K562 (cell line): ENCODE data around the gene P4HTM. TPM values are rescaled to one million over a fixed set of nuclear protein-coding genes. Genes with fewer than 3 reads are reported as not detected.

ENCODE experiments used
- CREB3L1 ChIP-seq: fragments of 450-650 bp; IDR thresholded peaks from 2 replicates; pipeline ENCODE4 v1.6.1; 2014; ENCODE audit warnings: low read depth, mild to moderate bottlenecking, moderate library complexity, borderline replicate concordance
- HOMEZ ChIP-seq: fragments of 250-450 bp; sonication (Bioruptor Pico); IDR thresholded peaks from 2 replicates; pipeline ENCODE4 v1.4.0; 2020; ENCODE audit warnings: mild to moderate bottlenecking, moderate library complexity
- KAT7 ChIP-seq: sonication (generic); formaldehyde crosslinking; IDR thresholded peaks from 2 replicates; pipeline ENCODE4 v1.8.0; 2022; ENCODE audit warnings: missing genetic modification reagents, mild to moderate bottlenecking, borderline replicate concordance
- KLF13 ChIP-seq: fragments of 450-650 bp; IDR thresholded peaks from 2 replicates; pipeline ENCODE4 v1.6.1; 2016; ENCODE audit warnings: missing genetic modification characterization, low read depth, mild to moderate bottlenecking, missing compliant biosample characterization, moderate library complexity, borderline replicate concordance
- MTA1 ChIP-seq: fragments of 450-650 bp; IDR thresholded peaks from 2 replicates; pipeline ENCODE4 v1.6.1; 2017; ENCODE audit warnings: borderline replicate concordance
- SAFB2 ChIP-seq: fragments of 200-400 bp; formaldehyde crosslinking; IDR thresholded peaks from 2 replicates; pipeline ENCODE4 v1.6.1; 2018; ENCODE audit warnings: borderline replicate concordance, low read length, low read depth, moderate library complexity; ENCODE audit not compliant: severe bottlenecking
- SMC3 ChIP-seq: conservative IDR thresholded peaks from 2 replicates; pipeline ENCODE4 v1.6.1; 2011; ENCODE audit warnings: low read depth, low read length, improper control_type of control experiment; ENCODE audit not compliant: insufficient read depth
- THRA ChIP-seq: fragments of 450-650 bp; IDR thresholded peaks from 2 replicates; pipeline ENCODE4 v1.6.1; 2017; ENCODE audit warnings: mild to moderate bottlenecking, moderate library complexity
- ZBTB8A ChIP-seq: fragments of 450-650 bp; IDR thresholded peaks from 2 replicates; pipeline ENCODE4 v1.6.1; 2018; ENCODE audit warnings: mild to moderate bottlenecking, moderate library complexity; ENCODE audit not compliant: partially characterized antibody
- polyA plus RNA-seq, 8 experiments: library from polyadenylated mRNA; depleted of rRNA in 4 of 8; stranded (reverse) in 5 of 8; unstranded in 3 of 8; fragments of >200 nt; fragmentation: Nextera tagmentation in 2 of 8; fragmentation: Illumina TruSeq in 1 of 8; extraction: Ambion mirVana in 2 of 8; extraction: Trizol in 1 of 8; gene quantifications; 2 replicates each; pipeline versions ENCODE4 v1.2.1 to v1.2.3, GENCODE V29; 2011 to 2014; ENCODE audit warnings: inconsistent platforms in 1 of 8, missing spikeins in 1 of 8
- total RNA-seq, 7 experiments: library from RNA; depleted of rRNA in 6 of 7; stranded (reverse); fragments of >200 nt in 6 of 7; fragmentation: Illumina TruSeq in 2 of 7; extraction: Trizol in 2 of 7; gene quantifications; 2 replicates each; pipeline versions ENCODE4 v1.2.1 to v1.2.3, GENCODE V29; 2011 to 2021; ENCODE audit warnings: low replicate concordance in 1 of 7
- TF ChIP-seq, protein P1 (sequence below): fragments of 250-450 bp; sonication (Bioruptor Pico); IDR thresholded peaks from 2 replicates; pipeline ENCODE4 v1.4.0; 2020
- TF ChIP-seq, protein P2 (sequence below): fragments of 250-450 bp; sonication (Bioruptor Pico); IDR thresholded peaks from 2 replicates; pipeline ENCODE4 v1.4.0; 2020; ENCODE audit warnings: mild to moderate bottlenecking, moderate library complexity

The P4HTM gene
- total and polyA plus RNA-seq, 9 of the 15 experiments (the other 6 are each of a cell fraction or from before 2014, with no cell fraction given), result 0.09 to 0.66 (median 0.25) TPM; not detected in 2

DNA sequence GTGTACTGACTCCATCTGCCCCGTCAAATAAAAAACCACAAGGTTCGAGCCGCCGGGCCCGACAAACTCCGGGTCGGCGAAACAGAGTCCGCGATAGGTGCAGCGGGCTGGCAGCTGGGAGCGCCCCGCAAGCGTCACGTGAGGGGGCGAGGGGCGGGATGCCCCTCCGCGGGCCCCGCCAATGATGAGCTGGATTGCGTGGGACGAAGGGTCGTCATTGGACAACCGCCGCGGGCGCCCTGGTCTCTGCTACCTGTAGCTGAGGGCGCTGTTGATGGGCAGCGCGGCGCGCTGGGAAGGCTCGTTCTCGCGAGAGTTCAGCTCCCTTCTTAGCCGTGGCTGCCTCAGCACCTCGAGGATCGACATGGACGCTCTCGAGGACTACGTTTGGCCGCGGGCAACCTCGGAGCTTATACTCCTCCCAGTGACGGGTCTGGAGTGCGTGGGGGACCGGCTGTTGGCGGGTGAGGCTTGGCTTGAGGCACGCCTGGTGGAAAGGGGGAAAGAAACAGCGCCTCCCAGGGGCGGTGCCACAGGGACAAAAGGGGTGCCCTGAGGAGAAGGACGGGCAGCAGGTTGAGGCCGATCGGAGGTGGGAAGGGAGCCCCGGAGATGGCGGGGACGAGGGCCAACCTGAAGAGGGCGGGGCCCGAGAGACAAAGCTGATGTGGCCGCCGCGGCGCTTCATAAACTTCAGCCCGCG, 17.2 kb downstream of the P4HTM start, which contains the start of gene WDR6 (continued):
- TF ChIP-seq HOMEZ (CRISPR knock-in tag) (no peak), ZBTB8A (no peak), SMC3 (no peak), MTA1 (0 out of 2 replicates have a peak, but pooled peaks have one; percentile 34), CREB3L1 (peak; percentile 89), SAFB2 (no peak), THRA (no peak), KAT7 (CRISPR knock-in tag) (0 out of 2 replicates have a peak, but pooled peaks have one; percentile 83), KLF13 (tag) (0 out of 2 replicates have a peak, but pooled peaks have one; percentile 45)
- TF ChIP-seq, protein P1, sequence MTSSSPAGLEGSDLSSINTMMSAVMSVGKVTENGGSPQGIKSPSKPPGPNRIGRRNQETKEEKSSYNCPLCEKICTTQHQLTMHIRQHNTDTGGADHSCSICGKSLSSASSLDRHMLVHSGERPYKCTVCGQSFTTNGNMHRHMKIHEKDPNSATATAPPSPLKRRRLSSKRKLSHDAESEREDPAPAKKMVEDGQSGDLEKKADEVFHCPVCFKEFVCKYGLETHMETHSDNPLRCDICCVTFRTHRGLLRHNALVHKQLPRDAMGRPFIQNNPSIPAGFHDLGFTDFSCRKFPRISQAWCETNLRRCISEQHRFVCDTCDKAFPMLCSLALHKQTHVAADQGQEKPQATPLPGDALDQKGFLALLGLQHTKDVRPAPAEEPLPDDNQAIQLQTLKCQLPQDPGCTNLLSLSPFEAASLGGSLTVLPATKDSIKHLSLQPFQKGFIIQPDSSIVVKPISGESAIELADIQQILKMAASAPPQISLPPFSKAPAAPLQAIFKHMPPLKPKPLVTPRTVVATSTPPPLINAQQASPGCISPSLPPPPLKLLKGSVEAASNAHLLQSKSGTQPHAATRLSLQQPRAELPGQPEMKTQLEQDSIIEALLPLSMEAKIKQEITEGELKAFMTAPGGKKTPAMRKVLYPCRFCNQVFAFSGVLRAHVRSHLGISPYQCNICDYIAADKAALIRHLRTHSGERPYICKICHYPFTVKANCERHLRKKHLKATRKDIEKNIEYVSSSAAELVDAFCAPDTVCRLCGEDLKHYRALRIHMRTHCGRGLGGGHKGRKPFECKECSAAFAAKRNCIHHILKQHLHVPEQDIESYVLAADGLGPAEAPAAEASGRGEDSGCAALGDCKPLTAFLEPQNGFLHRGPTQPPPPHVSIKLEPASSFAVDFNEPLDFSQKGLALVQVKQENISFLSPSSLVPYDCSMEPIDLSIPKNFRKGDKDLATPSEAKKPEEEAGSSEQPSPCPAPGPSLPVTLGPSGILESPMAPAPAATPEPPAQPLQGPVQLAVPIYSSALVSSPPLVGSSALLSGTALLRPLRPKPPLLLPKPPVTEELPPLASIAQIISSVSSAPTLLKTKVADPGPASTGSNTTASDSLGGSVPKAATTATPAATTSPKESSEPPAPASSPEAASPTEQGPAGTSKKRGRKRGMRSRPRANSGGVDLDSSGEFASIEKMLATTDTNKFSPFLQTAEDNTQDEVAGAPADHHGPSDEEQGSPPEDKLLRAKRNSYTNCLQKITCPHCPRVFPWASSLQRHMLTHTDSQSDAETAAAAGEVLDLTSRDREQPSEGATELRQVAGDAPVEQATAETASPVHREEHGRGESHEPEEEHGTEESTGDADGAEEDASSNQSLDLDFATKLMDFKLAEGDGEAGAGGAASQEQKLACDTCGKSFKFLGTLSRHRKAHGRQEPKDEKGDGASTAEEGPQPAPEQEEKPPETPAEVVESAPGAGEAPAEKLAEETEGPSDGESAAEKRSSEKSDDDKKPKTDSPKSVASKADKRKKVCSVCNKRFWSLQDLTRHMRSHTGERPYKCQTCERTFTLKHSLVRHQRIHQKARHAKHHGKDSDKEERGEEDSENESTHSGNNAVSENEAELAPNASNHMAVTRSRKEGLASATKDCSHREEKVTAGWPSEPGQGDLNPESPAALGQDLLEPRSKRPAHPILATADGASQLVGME, result 0 out of 2 replicates have a peak, but pooled peaks have one; percentile 10
- TF ChIP-seq, protein P2, sequence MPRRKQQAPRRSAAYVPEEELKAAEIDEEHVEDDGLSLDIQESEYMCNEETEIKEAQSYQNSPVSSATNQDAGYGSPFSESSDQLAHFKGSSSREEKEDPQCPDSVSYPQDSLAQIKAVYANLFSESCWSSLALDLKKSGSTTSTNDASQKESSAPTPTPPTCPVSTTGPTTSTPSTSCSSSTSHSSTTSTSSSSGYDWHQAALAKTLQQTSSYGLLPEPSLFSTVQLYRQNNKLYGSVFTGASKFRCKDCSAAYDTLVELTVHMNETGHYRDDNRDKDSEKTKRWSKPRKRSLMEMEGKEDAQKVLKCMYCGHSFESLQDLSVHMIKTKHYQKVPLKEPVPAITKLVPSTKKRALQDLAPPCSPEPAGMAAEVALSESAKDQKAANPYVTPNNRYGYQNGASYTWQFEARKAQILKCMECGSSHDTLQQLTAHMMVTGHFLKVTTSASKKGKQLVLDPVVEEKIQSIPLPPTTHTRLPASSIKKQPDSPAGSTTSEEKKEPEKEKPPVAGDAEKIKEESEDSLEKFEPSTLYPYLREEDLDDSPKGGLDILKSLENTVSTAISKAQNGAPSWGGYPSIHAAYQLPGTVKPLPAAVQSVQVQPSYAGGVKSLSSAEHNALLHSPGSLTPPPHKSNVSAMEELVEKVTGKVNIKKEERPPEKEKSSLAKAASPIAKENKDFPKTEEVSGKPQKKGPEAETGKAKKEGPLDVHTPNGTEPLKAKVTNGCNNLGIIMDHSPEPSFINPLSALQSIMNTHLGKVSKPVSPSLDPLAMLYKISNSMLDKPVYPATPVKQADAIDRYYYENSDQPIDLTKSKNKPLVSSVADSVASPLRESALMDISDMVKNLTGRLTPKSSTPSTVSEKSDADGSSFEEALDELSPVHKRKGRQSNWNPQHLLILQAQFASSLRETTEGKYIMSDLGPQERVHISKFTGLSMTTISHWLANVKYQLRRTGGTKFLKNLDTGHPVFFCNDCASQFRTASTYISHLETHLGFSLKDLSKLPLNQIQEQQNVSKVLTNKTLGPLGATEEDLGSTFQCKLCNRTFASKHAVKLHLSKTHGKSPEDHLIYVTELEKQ (CRISPR knock-in tag), result no peak
